NT2/D1 (cell line): ENCODE measurements around the gene IFNA1.

Experiments
- DNase-seq: peaks from one replicate; pipeline ENCODE4 v3.0.0-alpha.2; 2011; ENCODE audit warnings: low read depth, low spot score
- H3K27me3 ChIP-seq: 2 replicates; pipeline ENCODE4 v1.6.0; 2011; ENCODE audit warnings: mild to moderate bottlenecking; ENCODE audit not compliant: insufficient read length, insufficient read depth
- H3K36me3 ChIP-seq: 2 replicates; pipeline ENCODE4 v1.6.1; 2011; ENCODE audit warnings: mild to moderate bottlenecking, low read length, mixed read lengths; ENCODE audit not compliant: insufficient read depth, insufficient read length
- H3K4me1 ChIP-seq: 2 replicates; pipeline ENCODE4 v1.5.1; 2011; ENCODE audit not compliant: insufficient read depth, insufficient read length
- H3K4me3 ChIP-seq: 2 replicates; pipeline ENCODE4 v1.5.1; 2011; ENCODE audit warnings: low read depth; ENCODE audit not compliant: insufficient read length
- H3K9ac ChIP-seq: 2 replicates; pipeline ENCODE4 v1.6.0; 2011; ENCODE audit warnings: low read depth; ENCODE audit not compliant: insufficient read length
- H3K9me3 ChIP-seq: 2 replicates; pipeline ENCODE4 v1.5.1; 2011; ENCODE audit warnings: mild to moderate bottlenecking, low read length; ENCODE audit not compliant: insufficient read depth
- SUZ12 ChIP-seq: IDR thresholded peaks from 2 replicates; pipeline ENCODE4 v1.6.1; 2011; ENCODE audit not compliant: insufficient read length, insufficient read depth; ENCODE audit errors: extremely low read depth
- YY1 ChIP-seq: IDR thresholded peaks from 2 replicates; pipeline ENCODE4 v1.6.1; 2011; ENCODE audit not compliant: insufficient read length, insufficient read depth
- ZNF274 ChIP-seq: IDR thresholded peaks from 2 replicates; pipeline ENCODE4 v1.6.1; 2011; ENCODE audit warnings: mild to moderate bottlenecking, low read depth, low read length

Gene IFNA1

GRCh38 chr9:21470126-21470525 lies 29.9 kb downstream of the IFNA1 start:
- Histone ChIP-seq H3K9me3 (no peaks in the 10 kb centered on the region), H3K36me3 (no peaks in the 10 kb centered on the region)
- DNase-seq = no peak

DNA sequence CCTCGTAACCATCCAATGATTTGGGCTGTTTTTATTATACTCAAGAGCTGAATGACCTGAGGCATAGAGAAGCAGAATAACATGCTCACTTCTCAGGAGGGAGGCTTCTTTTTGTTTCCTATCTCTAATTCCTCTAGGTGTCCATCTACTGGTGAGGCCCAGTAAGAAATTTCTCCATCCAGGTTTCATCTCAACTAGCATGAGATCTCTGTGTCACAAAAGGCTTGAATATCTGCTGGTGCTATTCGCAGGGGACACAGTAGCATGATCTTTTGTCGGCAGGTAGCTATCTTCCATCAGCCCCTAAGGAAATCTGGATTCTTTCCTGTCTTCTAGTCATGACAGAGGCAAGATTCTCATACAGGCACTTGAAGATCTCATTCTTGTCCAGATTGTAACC lies 33.0 kb downstream of the IFNA1 start:
- H3K36me3 ChIP-seq = no peaks in the 10 kb centered on the region
- H3K9ac ChIP-seq = no peak overlapping the region
- no peak for DNase-seq
- H3K9me3 ChIP-seq = no peaks in the 10 kb centered on the region
- H3K4me3 ChIP-seq = no peak overlapping the region
- H3K4me1 ChIP-seq = no peaks in the 10 kb centered on the region
- TF ChIP-seq SUZ12 (no peak), ZNF274 (no peak)
- no peaks in the 10 kb centered on the region for H3K27me3 ChIP-seq

More at GRCh38 chr9:21470126-21470525, 29.9 kb downstream of the IFNA1 start:
- Histone ChIP-seq H3K4me1 (no peaks in the 10 kb centered on the region), H3K4me3 (no peak overlapping the region), H3K27me3 (no peaks in the 10 kb centered on the region), H3K9ac (no peak overlapping the region)
- TF ChIP-seq YY1 (no peak), ZNF274 (no peak), SUZ12 (no peak)

- no peaks in the 10 kb centered on the region for H3K36me3 ChIP-seq
- no peak overlapping the region for H3K4me3 ChIP-seq
- no peaks in the 10 kb centered on the region for H3K9me3 ChIP-seq
- H3K4me1 ChIP-seq = no peaks in the 10 kb centered on the region
- TF ChIP-seq ZNF274 (no peak), SUZ12 (no peak), YY1 (no peak)
- DNase-seq = no peak
- H3K27me3 ChIP-seq = no peaks in the 10 kb centered on the region
- H3K9ac ChIP-seq = no peak overlapping the region
Measured at GRCh38 chr9:21477466-21477865, 37.2 kb downstream of the IFNA1 start.

DNA sequence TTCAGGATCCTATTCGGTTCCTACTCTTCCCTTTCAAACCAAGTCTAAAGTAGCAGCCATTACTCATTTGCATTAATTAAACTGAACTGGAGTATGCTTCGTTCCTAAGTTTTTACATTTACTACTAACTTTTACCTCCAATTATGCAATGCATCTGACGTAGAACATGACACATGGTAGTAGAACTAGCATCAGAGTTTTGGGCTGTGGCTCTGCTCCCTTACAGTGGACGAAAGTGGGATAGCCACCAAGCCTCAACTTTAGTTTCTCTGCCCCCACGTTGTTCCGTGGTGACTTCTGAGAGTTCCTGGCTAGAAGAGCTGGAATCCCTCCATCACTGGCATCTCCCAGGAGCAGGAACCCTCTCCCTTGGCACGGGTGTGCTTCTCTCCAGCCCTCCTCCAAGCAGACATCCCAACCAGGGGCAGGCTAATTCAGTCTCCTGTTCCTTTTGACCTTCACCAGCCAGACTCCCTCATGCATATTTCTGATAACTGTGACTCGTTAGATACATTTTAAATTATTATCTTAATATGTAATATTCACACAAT lies 39.0 kb downstream of the IFNA1 start:
- Histone ChIP-seq H3K27me3 (no peaks in the 10 kb centered on the region), H3K9me3 (no peaks in the 10 kb centered on the region), H3K9ac (no peak overlapping the region), H3K36me3 (no peaks in the 10 kb centered on the region), H3K4me1 (no peaks in the 10 kb centered on the region), H3K4me3 (no peak overlapping the region)
- no peak for DNase-seq
- TF ChIP-seq SUZ12 (no peak), YY1 (no peak), ZNF274 (no peak)

DNA sequence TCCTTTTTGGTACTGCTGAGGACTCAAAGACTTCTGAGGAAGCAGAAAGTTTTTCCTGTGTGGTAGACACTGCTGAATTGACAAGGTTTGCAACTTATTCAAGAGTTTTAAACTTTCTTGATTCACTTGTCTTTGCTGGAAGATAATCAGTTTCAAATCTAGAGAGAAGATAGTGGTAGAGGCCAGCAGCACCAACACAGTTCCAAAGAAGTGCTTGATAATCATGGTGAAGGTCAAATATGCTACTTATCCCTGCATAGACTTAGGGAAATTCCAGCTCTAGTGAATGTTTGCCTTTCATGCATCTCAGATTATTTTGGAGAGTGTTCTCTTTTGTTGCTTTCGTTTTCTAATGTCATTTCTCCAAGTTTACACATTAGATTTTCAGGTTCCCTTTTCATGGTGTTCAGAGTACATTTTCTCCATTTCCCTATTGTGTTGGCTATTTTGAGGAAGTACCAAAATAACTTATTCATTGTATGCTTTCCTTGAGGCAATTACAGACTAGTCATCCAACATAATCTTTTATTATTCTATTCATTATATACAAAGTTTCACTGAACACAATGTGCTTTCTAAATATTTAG lies 41.3 kb downstream of the IFNA1 start:
- no peak for DNase-seq
- H3K9ac ChIP-seq = no peak overlapping the region
- H3K36me3 ChIP-seq = no peaks in the 10 kb centered on the region
- no peaks in the 10 kb centered on the region for H3K27me3 ChIP-seq
- H3K4me3 ChIP-seq = no peak overlapping the region
- H3K9me3 ChIP-seq = no peaks in the 10 kb centered on the region
- H3K4me1 ChIP-seq = no peaks in the 10 kb centered on the region
- no peak for TF ChIP-seq SUZ12
- no peak for TF ChIP-seq YY1
- TF ChIP-seq ZNF274 = no peak

- TF ChIP-seq SUZ12 (no peak), ZNF274 (no peak), YY1 (no peak)
- Histone ChIP-seq H3K4me3 (no peak within 1 kb of the TSS), H3K4me1 (no peaks in the 10 kb centered on the region), H3K9me3 (no peaks in the 10 kb centered on the region), H3K36me3 (no peaks in the 10 kb centered on the region), H3K27me3 (no peaks in the 10 kb centered on the region), H3K9ac (no peak within 1 kb of the TSS)
- DNase-seq = no peak
Measured at GRCh38 chr9:21482213-21482612, 42.0 kb downstream of the IFNA1 start, which contains the start of gene IFNE. IFNE (minus strand) TSS chr9:21482313; CDS start chr9:21481694, 619 bp downstream.
